Esophagus (tissue), 2 donors: ENCODE results near the gene SLC39A1. TPM values are rescaled to one million over a fixed set of nuclear protein-coding genes. Genes with fewer than 3 reads are reported as not detected.

Experiments
- H3K27ac ChIP-seq, 2 donors: one replicate each; pipeline ENCODE4 v1.5.1; 2013; ENCODE audit warnings: low read depth in 2 of 2, mild to moderate bottlenecking in 2 of 2, inconsistent platforms in 1 of 2, low read length in 1 of 2, moderate library complexity in 1 of 2
- H3K27me3 ChIP-seq, 2 donors: one replicate each; pipeline ENCODE4 v1.6.1; 2013; ENCODE audit warnings: low read length in 2 of 2, control low read depth in 1 of 2, mild to moderate bottlenecking in 1 of 2; ENCODE audit not compliant: insufficient read depth in 2 of 2, control insufficient read depth in 1 of 2
- H3K36me3 ChIP-seq, 2 donors: one replicate each; pipeline ENCODE4 v1.6.1; 2013; ENCODE audit warnings: low read length in 1 of 2; ENCODE audit not compliant: control insufficient read depth in 2 of 2, insufficient read depth in 2 of 2
- H3K4me1 ChIP-seq, 2 donors: one replicate each; pipeline ENCODE4 v1.6.1; 2013; ENCODE audit warnings: low read length in 1 of 2; ENCODE audit not compliant: control insufficient read depth in 2 of 2, insufficient read depth in 2 of 2
- H3K4me3 ChIP-seq, 2 donors: one replicate each; pipeline ENCODE4 v1.5.1; 2013; ENCODE audit warnings: low read length in 2 of 2, mild to moderate bottlenecking in 2 of 2, low read depth in 1 of 2, moderate library complexity in 1 of 2
- H3K9me3 ChIP-seq, 2 donors: one replicate each; pipeline ENCODE4 v1.6.1; 2013; ENCODE audit warnings: mild to moderate bottlenecking in 2 of 2, low read depth in 1 of 2, low read length in 1 of 2, moderate library complexity in 1 of 2; ENCODE audit not compliant: control insufficient read depth in 2 of 2, insufficient read depth in 1 of 2
- WGBS, 2 donors: extraction: QIAGEN DNeasy Blood & Tissue Kit; methylation state at CpG; one replicate each; pipeline ENCODE4 v1.1.7; 2013; 5-methylcytosine and 5-hydroxymethylcytosine counted together
- polyA plus RNA-seq, 2 donors: library from polyadenylated mRNA; stranded (reverse); fragments of 200-250 nt; gene quantifications; one replicate each; pipeline ENCODE4 v1.2.3, GENCODE V29; 2013
- donor health status: healthy with polysubstance abuse.
- donor health status: Bipolar disorder and iron deficiency.

Gene SLC39A1
- polyA plus RNA-seq, 2 donors = 29.0 to 51.2 TPM

GRCh38 chr1:153957744-153958110, 5.6 kb downstream of the SLC39A1 start:
- no peaks in the 10 kb centered on the region for H3K9me3 ChIP-seq
- H3K36me3 ChIP-seq = peaks cover 0 to 12% of the 10 kb centered on the region in 2 donors
- no peaks in the 10 kb centered on the region for H3K27me3 ChIP-seq
- H3K27ac ChIP-seq = peak overlapping the region; percentile 96 to 97
- H3K4me1 ChIP-seq = peaks cover 4 to 24% of the 10 kb centered on the region in 2 donors
- peak overlapping the region; percentile 83 to 95 for H3K4me3 ChIP-seq
- WGBS, 2 donors = 0% methylated on average over 13 of the region's 13 CpGs

GRCh38 chr1:153956997-153957715, 6.2 kb downstream of the SLC39A1 start:
- H3K4me3 ChIP-seq = peak overlapping the region; percentile 83 to 95
- peaks cover 5 to 18% of the 10 kb centered on the region in 2 donors for H3K36me3 ChIP-seq
- no peaks in the 10 kb centered on the region for H3K9me3 ChIP-seq
- peaks cover 4 to 19% of the 10 kb centered on the region in 2 donors for H3K4me1 ChIP-seq
- 27 to 29% methylated on average over 6 of the region's 6 CpGs for WGBS, 2 donors
- H3K27ac ChIP-seq = peak overlapping the region; percentile 96 to 97
- no peaks in the 10 kb centered on the region for H3K27me3 ChIP-seq

- Histone ChIP-seq H3K27ac (no peak overlapping the region), H3K4me1 (peaks cover 4 to 10% of the 10 kb centered on the region in 2 donors), H3K4me3 (no peak overlapping the region), H3K9me3 (no peaks in the 10 kb centered on the region), H3K27me3 (no peaks in the 10 kb centered on the region), H3K36me3 (peaks cover 13 to 30% of the 10 kb centered on the region in 2 donors)
- WGBS, 2 donors = 93 to 94% methylated on average over 10 of the region's 10 CpGs
These were observed 8.5 kb downstream of the SLC39A1 start for GRCh38 chr1:153954826-153955225.

GRCh38 chr1:153953859-153954365, 9.4 kb downstream of the SLC39A1 start:
- Histone ChIP-seq H3K4me3 (no peak overlapping the region), H3K36me3 (peaks cover 13 to 30% of the 10 kb centered on the region in 2 donors), H3K27ac (no peak overlapping the region), H3K27me3 (no peaks in the 10 kb centered on the region), H3K9me3 (no peaks in the 10 kb centered on the region), H3K4me1 (peaks cover 4 to 10% of the 10 kb centered on the region in 2 donors)
- 76 to 77% methylated on average over 4 of the region's 4 CpGs for WGBS, 2 donors

- Histone ChIP-seq H3K4me3 (no peak overlapping the region), H3K36me3 (peaks cover 13 to 42% of the 10 kb centered on the region in 2 donors), H3K9me3 (no peaks in the 10 kb centered on the region), H3K27ac (no peak overlapping the region), H3K27me3 (no peaks in the 10 kb centered on the region), H3K4me1 (peaks cover 4 to 8% of the 10 kb centered on the region in 2 donors)
- 84 to 92% methylated on average over 2 of the region's 2 CpGs for WGBS, 2 donors
These were observed 11.5 kb downstream of the SLC39A1 start for GRCh38 chr1:153951801-153952200.

GRCh38 chr1:153951183-153951582, 12.2 kb downstream of the SLC39A1 start:
- H3K4me1 ChIP-seq = peaks cover 3 to 4% of the 10 kb centered on the region in 2 donors
- 86 to 92% methylated on average over 11 of the region's 11 CpGs for WGBS, 2 donors
- peaks cover 13 to 42% of the 10 kb centered on the region in 2 donors for H3K36me3 ChIP-seq
- H3K9me3 ChIP-seq = no peaks in the 10 kb centered on the region
- no peaks in the 10 kb centered on the region for H3K27me3 ChIP-seq
- no peak overlapping the region for H3K27ac ChIP-seq
- H3K4me3 ChIP-seq = no peak overlapping the region

- WGBS, 2 donors = 7 to 13% methylated on average over 20 to 28 of the region's 28 CpGs
- H3K27ac ChIP-seq = peak within 1 kb of the TSS; percentile 91 to 92
- peaks cover 6 to 37% of the 10 kb centered on the region in 2 donors for H3K36me3 ChIP-seq
These were observed 16.6 kb downstream of the SLC39A1 start, which contains the start of gene DENND4B for GRCh38 chr1:153946622-153947241. Gene DENND4B, minus strand, starts transcription at chr1:153946718. Its CDS starts 2,344 bp downstream, at chr1:153944374.

GRCh38 chr1:153945795-153946621, 17.3 kb downstream of the SLC39A1 start:
- WGBS, 2 donors = 0 to 2% methylated on average over 17 to 95 of the region's 95 CpGs
- Histone ChIP-seq H3K9me3 (no peaks in the 10 kb centered on the region), H3K36me3 (peaks cover 6 to 33% of the 10 kb centered on the region in 2 donors), H3K4me1 (peaks cover 0 to 15% of the 10 kb centered on the region in 2 donors), H3K4me3 (peak overlapping the region; percentile 86 to 90), H3K27ac (peak overlapping the region; percentile 91 to 92), H3K27me3 (no peaks in the 10 kb centered on the region)

More at GRCh38 chr1:153946622-153947241, 16.6 kb downstream of the SLC39A1 start, which contains the start of gene DENND4B:
- H3K27me3 ChIP-seq = no peaks in the 10 kb centered on the region
- H3K9me3 ChIP-seq = no peaks in the 10 kb centered on the region
- H3K4me1 ChIP-seq = peaks cover 0 to 15% of the 10 kb centered on the region in 2 donors
- H3K4me3 ChIP-seq = peak within 1 kb of the TSS; percentile 86 to 90
